OCI-LY1 (cell line): ENCODE measurements around the gene SEC14L3.
A peak's percentile ranks its signal among the peaks of the same experiment; 100 is the strongest.

Experiments
- H2AFZ ChIP-seq: fragments of 200-600 bp; sonication (generic), shearing (Covaris generic); 2 replicates; pipeline ENCODE4 v1.6.0; 2014; ENCODE audit warnings: antibody characterized with exemption, mild to moderate bottlenecking, low read length
- H3F3A ChIP-seq: fragments of 200-600 bp; sonication (generic), shearing (Covaris generic); 2 replicates; pipeline ENCODE4 v1.6.0; 2014; ENCODE audit warnings: mild to moderate bottlenecking, antibody characterized with exemption, low read length, moderate library complexity; ENCODE audit not compliant: insufficient read depth
- H3K27ac ChIP-seq: fragments of 200-600 bp; sonication (generic); 2 replicates; pipeline ENCODE4 v1.5.1; 2014; ENCODE audit warnings: low read length, mixed run types, mild to moderate bottlenecking, low read depth; ENCODE audit not compliant: poor library complexity, severe bottlenecking
- H3K27me3 ChIP-seq: fragments of 200-600 bp; sonication (generic); 2 replicates; pipeline ENCODE4 v1.6.0; 2014; ENCODE audit warnings: antibody characterized with exemption, mild to moderate bottlenecking, low read length, moderate library complexity; ENCODE audit not compliant: insufficient read depth
- H3K36me3 ChIP-seq: fragments of 200-600 bp; sonication (generic); 2 replicates; pipeline ENCODE4 v1.6.1; 2014; ENCODE audit warnings: mild to moderate bottlenecking, antibody characterized with exemption, low read length, moderate library complexity, mixed read lengths; ENCODE audit not compliant: insufficient read depth
- H3K4me1 ChIP-seq: fragments of 200-600 bp; sonication (generic); 2 replicates; pipeline ENCODE4 v1.5.1; 2014; ENCODE audit warnings: mild to moderate bottlenecking, low read length, moderate library complexity; ENCODE audit not compliant: insufficient read depth, severe bottlenecking
- H3K4me2 ChIP-seq: fragments of 200-600 bp; sonication (generic), shearing (Covaris generic); 2 replicates; pipeline ENCODE4 v1.6.1; 2014; ENCODE audit warnings: low read length
- H3K4me3 ChIP-seq: fragments of 200-600 bp; sonication (generic); 2 replicates; pipeline ENCODE4 v1.5.1; 2014; ENCODE audit warnings: low read length, low read depth, mild to moderate bottlenecking, mixed read lengths; ENCODE audit not compliant: poor library complexity, severe bottlenecking
- H3K79me2 ChIP-seq: fragments of 200-600 bp; shearing (Covaris generic); 2 replicates; pipeline ENCODE4 v1.6.1; 2016; ENCODE audit warnings: mixed run types, low read length, mixed read lengths; ENCODE audit not compliant: insufficient read depth
- H3K9ac ChIP-seq: fragments of 200-600 bp; sonication (generic), shearing (Covaris generic); 2 replicates; pipeline ENCODE4 v1.6.1; 2014; ENCODE audit warnings: mild to moderate bottlenecking, low read length, mixed read lengths
- H3K9me2 ChIP-seq: fragments of 200-600 bp; sonication (generic), shearing (Covaris generic); 2 replicates; pipeline ENCODE4 v1.6.1; 2014; ENCODE audit warnings: low read depth, mild to moderate bottlenecking, low read length, mixed read lengths
- H3K9me3 ChIP-seq: fragments of 200-600 bp; shearing (Covaris generic); 2 replicates; pipeline ENCODE4 v1.6.1; 2014; ENCODE audit warnings: low read length, mixed read lengths
- H4K20me1 ChIP-seq: fragments of 200-600 bp; sonication (generic), shearing (Covaris generic); 2 replicates; pipeline ENCODE4 v1.6.0; 2016; ENCODE audit warnings: mild to moderate bottlenecking, low read length; ENCODE audit not compliant: insufficient read depth
- EZH2 ChIP-seq: fragments of 200-600 bp; sonication (generic), shearing (Covaris generic); IDR thresholded peaks from 2 replicates; pipeline ENCODE4 v1.8.0; 2017; ENCODE audit warnings: borderline replicate concordance, mixed run types, mild to moderate bottlenecking, antibody characterized with exemption, low read length, moderate library complexity, mixed read lengths
- TF ChIP-seq, protein P1 (sequence below): fragments of 200-600 bp; sonication (generic), shearing (Covaris generic); IDR thresholded peaks from 2 replicates; pipeline ENCODE4 v1.5.1; 2017; ENCODE audit warnings: mild to moderate bottlenecking, antibody characterized with exemption, low read length, moderate library complexity, mixed read lengths

Gene SEC14L3

DNA sequence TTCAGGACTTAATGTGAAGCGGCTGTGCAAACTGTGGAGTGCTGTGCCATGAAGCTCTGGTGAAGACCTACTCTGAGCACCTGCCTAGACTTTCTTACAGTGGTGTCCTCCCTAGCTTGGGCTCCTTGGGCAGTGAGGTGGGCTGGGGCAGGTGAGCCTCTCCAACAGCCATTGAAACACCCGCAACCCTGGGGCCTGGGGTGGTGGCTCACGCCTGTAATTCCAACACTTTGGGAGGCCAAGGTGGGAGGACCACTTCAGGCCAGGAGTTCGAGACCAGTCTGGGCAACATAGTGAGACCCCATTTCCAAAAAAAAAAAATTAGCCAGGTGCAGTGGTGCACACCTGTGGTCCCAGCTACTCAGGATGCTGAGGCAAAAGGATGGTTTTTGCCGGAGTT is 14.3 kb upstream of the SEC14L3 start:
- Histone ChIP-seq H3K27me3 (peaks cover 12% of the 10 kb centered on the region; the same call in 1 of the 2 replicates), H3K36me3 (no peaks in the 10 kb centered on the region), H3K27ac (no peak overlapping the region)

DNA sequence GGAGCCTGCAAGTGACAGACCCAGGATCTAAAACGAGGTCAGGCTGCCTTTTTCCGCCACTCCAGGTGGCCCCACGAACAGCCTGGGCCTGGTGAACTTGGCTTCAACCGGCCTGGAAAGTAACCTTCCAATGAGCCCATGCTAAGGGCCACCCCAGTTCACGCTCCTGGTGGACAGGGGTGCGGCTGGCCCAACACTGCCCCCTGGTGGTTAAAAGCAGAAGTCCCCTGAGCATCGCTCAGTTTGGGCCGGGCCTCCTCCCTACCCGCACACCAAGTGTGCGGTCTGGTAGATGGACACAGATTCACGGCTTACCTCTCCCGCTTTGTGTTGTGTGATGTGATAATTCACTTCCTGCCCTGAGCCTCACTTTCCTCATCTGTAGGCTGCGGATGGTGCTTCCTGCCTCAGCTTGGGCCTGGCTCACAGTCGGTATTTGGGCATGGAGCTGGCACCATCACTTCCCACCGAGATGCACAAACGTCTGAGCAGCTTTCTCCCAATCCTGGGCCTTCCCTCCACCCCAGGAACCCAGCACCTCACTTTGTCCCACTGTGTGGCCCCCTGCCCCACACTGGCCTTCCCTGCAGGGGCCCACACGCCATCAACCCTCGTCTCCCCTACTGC is 13.7 kb upstream of the SEC14L3 start:
- H2AFZ ChIP-seq: no peak overlapping the region

More for the DNA sequence above, 14.3 kb upstream of the SEC14L3 start:
- H3K4me2 ChIP-seq: no peak overlapping the region
- no peaks in the 10 kb centered on the region for H3K4me1 ChIP-seq
- no peak for TF ChIP-seq EZH2
- TF ChIP-seq, protein P1, sequence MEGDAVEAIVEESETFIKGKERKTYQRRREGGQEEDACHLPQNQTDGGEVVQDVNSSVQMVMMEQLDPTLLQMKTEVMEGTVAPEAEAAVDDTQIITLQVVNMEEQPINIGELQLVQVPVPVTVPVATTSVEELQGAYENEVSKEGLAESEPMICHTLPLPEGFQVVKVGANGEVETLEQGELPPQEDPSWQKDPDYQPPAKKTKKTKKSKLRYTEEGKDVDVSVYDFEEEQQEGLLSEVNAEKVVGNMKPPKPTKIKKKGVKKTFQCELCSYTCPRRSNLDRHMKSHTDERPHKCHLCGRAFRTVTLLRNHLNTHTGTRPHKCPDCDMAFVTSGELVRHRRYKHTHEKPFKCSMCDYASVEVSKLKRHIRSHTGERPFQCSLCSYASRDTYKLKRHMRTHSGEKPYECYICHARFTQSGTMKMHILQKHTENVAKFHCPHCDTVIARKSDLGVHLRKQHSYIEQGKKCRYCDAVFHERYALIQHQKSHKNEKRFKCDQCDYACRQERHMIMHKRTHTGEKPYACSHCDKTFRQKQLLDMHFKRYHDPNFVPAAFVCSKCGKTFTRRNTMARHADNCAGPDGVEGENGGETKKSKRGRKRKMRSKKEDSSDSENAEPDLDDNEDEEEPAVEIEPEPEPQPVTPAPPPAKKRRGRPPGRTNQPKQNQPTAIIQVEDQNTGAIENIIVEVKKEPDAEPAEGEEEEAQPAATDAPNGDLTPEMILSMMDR: no peak
- H3F3A ChIP-seq: no peaks in the 10 kb centered on the region
- no peak overlapping the region for H3K4me3 ChIP-seq
- H2AFZ ChIP-seq: no peak overlapping the region
- H3K9me2 ChIP-seq: no peaks in the 10 kb centered on the region
- no peak overlapping the region for H3K9ac ChIP-seq
- H4K20me1 ChIP-seq: no peaks in the 10 kb centered on the region
- no peaks in the 10 kb centered on the region for H3K9me3 ChIP-seq
- no peaks in the 10 kb centered on the region for H3K79me2 ChIP-seq

DNA sequence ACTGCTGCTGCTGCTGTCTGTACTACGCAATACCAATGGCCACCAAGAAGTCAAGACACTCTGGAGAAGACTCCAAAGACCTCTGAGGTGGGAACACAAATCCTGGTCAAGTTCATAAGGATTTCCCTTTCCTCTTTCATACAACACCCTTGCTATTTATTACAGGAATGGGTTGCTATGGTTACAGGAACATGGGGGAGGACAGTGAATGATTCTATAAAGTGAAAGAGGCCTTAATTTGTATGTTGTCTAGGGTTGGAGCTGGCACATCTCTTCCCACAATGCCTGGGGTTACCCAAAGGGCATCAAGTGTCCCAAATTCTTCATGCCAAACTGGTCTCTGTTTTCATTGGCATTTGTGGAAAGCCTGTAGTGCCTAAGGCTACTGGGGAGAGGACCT is 11.4 kb upstream of the SEC14L3 start:
- Histone ChIP-seq H4K20me1 (no peaks in the 10 kb centered on the region), H2AFZ (no peak overlapping the region), H3K4me3 (no peak overlapping the region), H3K9ac (no peak overlapping the region), H3F3A (no peaks in the 10 kb centered on the region), H3K4me2 (no peak overlapping the region), H3K36me3 (no peaks in the 10 kb centered on the region), H3K27me3 (no peaks in the 10 kb centered on the region), H3K9me2 (no peaks in the 10 kb centered on the region), H3K4me1 (no peaks in the 10 kb centered on the region), H3K27ac (no peak overlapping the region), H3K9me3 (no peaks in the 10 kb centered on the region), H3K79me2 (no peaks in the 10 kb centered on the region)
- no peak for TF ChIP-seq EZH2
- TF ChIP-seq, protein P1: no peak

More for the DNA sequence above, 13.7 kb upstream of the SEC14L3 start:
- Histone ChIP-seq H3K27me3 (peaks cover 7% of the 10 kb centered on the region; the same call in 1 of the 2 replicates), H3K79me2 (no peaks in the 10 kb centered on the region), H3K27ac (no peak overlapping the region), H3K36me3 (no peaks in the 10 kb centered on the region), H3K4me2 (no peak overlapping the region), H3F3A (no peaks in the 10 kb centered on the region), H3K9me3 (no peaks in the 10 kb centered on the region), H3K4me1 (no peaks in the 10 kb centered on the region), H4K20me1 (no peaks in the 10 kb centered on the region), H3K9ac (no peak overlapping the region), H3K9me2 (no peaks in the 10 kb centered on the region), H3K4me3 (no peak overlapping the region)
- TF ChIP-seq EZH2: no peak
- TF ChIP-seq, protein P1: peak; percentile 91
